GM18505 (cell line): ENCODE measurements around the gene CD4.

Experiments
- ATAC-seq: cut with Tn5 transposase; IDR thresholded peaks from one replicate; pipeline ENCODE4 v1.9.1; 2021; ENCODE audit not compliant: unreplicated experiment
- POLR2A ChIP-seq: IDR thresholded peaks from 4 replicates; pipeline ENCODE4 v1.6.1; 2011; ENCODE audit warnings: borderline replicate concordance; ENCODE audit not compliant: insufficient read depth, insufficient read length; ENCODE audit errors: extremely low read depth

CD4 gene

GRCh38 chr12:6821591-6822425, 32.5 kb downstream of the CD4 start, which contains the start of gene GPR162:
Gene GPR162, plus strand, starts transcription at chr12:6821821. Its CDS starts 2,078 bp downstream, at chr12:6823899.
- no peak for TF ChIP-seq POLR2A
- no peak for ATAC-seq

GRCh38 chr12:6822426-6823135, 33.3 kb downstream of the CD4 start:
- no peak for TF ChIP-seq POLR2A
- ATAC-seq, result no peak

- no peak for ATAC-seq
Observed at GRCh38 chr12:6823182-6824084, 34.1 kb downstream of the CD4 start.

GRCh38 chr12:6824085-6824775, 34.9 kb downstream of the CD4 start:
- no peak for ATAC-seq
- TF ChIP-seq POLR2A, result no peak

More at GRCh38 chr12:6823182-6824084, 34.1 kb downstream of the CD4 start:
- TF ChIP-seq POLR2A, result no peak

GRCh38 chr12:6824901-6825381, 35.6 kb downstream of the CD4 start:
- TF ChIP-seq POLR2A, result no peak
- ATAC-seq, result no peak

- no peak for TF ChIP-seq POLR2A
- ATAC-seq, result no peak
Observed at GRCh38 chr12:6825398-6826124, 36.2 kb downstream of the CD4 start.

GRCh38 chr12:6826125-6826733, 36.9 kb downstream of the CD4 start:
- no peak for TF ChIP-seq POLR2A
- no peak for ATAC-seq

GRCh38 chr12:6826734-6827436, 37.6 kb downstream of the CD4 start:
- ATAC-seq, result no peak
- no peak for TF ChIP-seq POLR2A

- TF ChIP-seq POLR2A, result no peak
- no peak for ATAC-seq
Observed at GRCh38 chr12:6827437-6827911, 38.1 kb downstream of the CD4 start.

- no peak for ATAC-seq
- no peak for TF ChIP-seq POLR2A
Observed at GRCh38 chr12:6827982-6828780, 38.9 kb downstream of the CD4 start, which contains the start of gene P3H3. Gene P3H3, plus strand, starts transcription at chr12:6828407. Its CDS starts 34 bp downstream, at chr12:6828441.
